Ovary (tissue), 3 donors: ENCODE measurements around the gene AOC2.

ENCODE experiments used
- CTCF ChIP-seq, 3 donors: fragments of 450-650 bp in 2 of 3; fragments of 200-600 bp in 1 of 3; IDR thresholded peaks; one replicate each; pipeline versions ENCODE4 v1.5.1 to v1.8.0; 2016 to 2022; ENCODE audit warnings: antibody characterized with exemption in 3 of 3, mild to moderate bottlenecking in 1 of 3
- EP300 ChIP-seq: sonication (generic); formaldehyde crosslinking; IDR thresholded peaks from one replicate; pipeline ENCODE4 v1.6.1; 2017; ENCODE audit warnings: antibody characterized with exemption
- POLR2A ChIP-seq: fragments of 450-650 bp; IDR thresholded peaks from one replicate; pipeline ENCODE4 v1.6.1; 2017; ENCODE audit warnings: antibody characterized with exemption, mild to moderate bottlenecking, moderate library complexity
- donor health status: DM: no; HTN: no; CAD: no.

GRCh38 chr17:42852351-42852750, 8.0 kb downstream of the AOC2 start:
- TF ChIP-seq CTCF (IDR thresholded peaks at IDR 0.05), result no peak
- TF ChIP-seq POLR2A, result no peak
- no peak for TF ChIP-seq EP300
